Left colon (tissue), 2 donors: ENCODE data around the gene LRRC38. TPM values are rescaled to one million over a fixed set of nuclear protein-coding genes. Genes with fewer than 3 reads are reported as not detected.

ENCODE experiments used
- total RNA-seq, 2 donors: library from RNA; stranded (reverse); fragmentation: NEBNext Ultra II Directional; extraction: Animal tissue kit (Norgen Biotek cat#: 25700); gene quantifications; one replicate each; pipeline ENCODE4 v1.2.1, GENCODE V29; 2021
- donor health status: DM: no; HTN: no; CAD: no.
- donor health status: DM: yes; HTN: yes; CAD: no.

The LRRC38 gene
- total RNA-seq, 2 donors from 2014 or later, result not detected

Other genes starting within 250 kb of the LRRC38 start
- gene PRAMEF8, start 228.9 kb downstream of the LRRC38 start, total RNA-seq, result not detected
- gene PRAMEF33, start 210.5 kb downstream of the LRRC38 start, total RNA-seq, result not detected
- gene PRAMEF15, start 198.4 kb downstream of the LRRC38 start, total RNA-seq, result not detected
- gene PRAMEF14, start 166.9 kb downstream of the LRRC38 start, total RNA-seq, result not detected
- gene PRAMEF19, start 142.1 kb downstream of the LRRC38 start, total RNA-seq, result not detected
- gene PRAMEF17, start 124.4 kb downstream of the LRRC38 start, total RNA-seq, result not detected
- not detected for gene PRAMEF20, start 103.6 kb downstream of the LRRC38 start, total RNA-seq
- 1 to 10 TPM; 4.1 to 4.2 TPM for gene PDPN, start 69.8 kb upstream of the LRRC38 start, total RNA-seq
- gene PRDM2, start 186.2 kb upstream of the LRRC38 start, total RNA-seq, result 10 to 100 TPM; 33.3 to 33.8 TPM